Measurements from ENCODE around the gene EIF4E1B.

EIF4E1B gene

GRCh38 chr5:176618783-176619182, 11.7 kb upstream of the EIF4E1B start:
- DNase-seq (ENCODE audit: extremely low spot score): no peak
- ChIA-PET CTCF (no interaction called here), POLR2A (no interaction called here)
- no peak for TF ChIP-seq BHLHE40 (IDR thresholded peaks at IDR 0.05; ENCODE audit: borderline replicate concordance)
- no peak for TF ChIP-seq CTBP1 (IDR thresholded peaks at IDR 0.05; ENCODE audit: borderline replicate concordance)
- no peak for TF ChIP-seq SUZ12 (IDR thresholded peaks at IDR 0.05)
- no peak for TF ChIP-seq LEF1 (IDR thresholded peaks at IDR 0.05; ENCODE audit: borderline replicate concordance)
- TF ChIP-seq HDGF (IDR thresholded peaks at IDR 0.05; ENCODE audit: borderline replicate concordance): no peak
- no peak for TF ChIP-seq NFRKB (IDR thresholded peaks at IDR 0.05)
- no peak for TF ChIP-seq TARDBP (IDR thresholded peaks at IDR 0.05)
- no peak for TF ChIP-seq ARNT (IDR thresholded peaks at IDR 0.05)
- TF ChIP-seq SP1 (IDR thresholded peaks at IDR 0.05): no peak
- TF ChIP-seq ZNF384 (IDR thresholded peaks at IDR 0.05): no peak
- TF ChIP-seq FOXK2 (IDR thresholded peaks at IDR 0.05): no peak
- no peak for TF ChIP-seq FOXM1 (IDR thresholded peaks at IDR 0.05; ENCODE audit: borderline replicate concordance)
- no peak for TF ChIP-seq L3MBTL2 (conservative IDR thresholded peaks at IDR 0.05)
- TF ChIP-seq PKNOX1 (IDR thresholded peaks at IDR 0.05): no peak
- no peak for TF ChIP-seq FOXA1 (IDR thresholded peaks at IDR 0.05)
- no peak for TF ChIP-seq ELF4 (IDR thresholded peaks at IDR 0.05)

GRCh38 chr5:176619203-176619568, 11.3 kb upstream of the EIF4E1B start:
- ChIA-PET CTCF (no interaction called here), POLR2A (no interaction called here)
- no peak for DNase-seq (ENCODE audit: extremely low spot score)
- TF ChIP-seq L3MBTL2 (conservative IDR thresholded peaks at IDR 0.05) (no peak), HDGF (IDR thresholded peaks at IDR 0.05; ENCODE audit: borderline replicate concordance) (no peak), NFRKB (IDR thresholded peaks at IDR 0.05) (no peak), SP1 (IDR thresholded peaks at IDR 0.05) (no peak), FOXA1 (IDR thresholded peaks at IDR 0.05) (no peak), FOXK2 (IDR thresholded peaks at IDR 0.05) (no peak)

GRCh38 chr5:176619569-176620332, 10.7 kb upstream of the EIF4E1B start:
- DNase-seq (ENCODE audit: extremely low spot score): no peak
- CTCF ChIA-PET: no interaction called here
- POLR2A ChIA-PET: no interaction called here

GRCh38 chr5:176620333-176620981, 10.0 kb upstream of the EIF4E1B start:
- no peak for DNase-seq (ENCODE audit: extremely low spot score)
- ChIA-PET POLR2A (interaction anchor here (1.9 kb wide), 1 partner anchor 27 kb away, joined by 7 read pairs; the partner anchor contains the start of gene TSPAN17), CTCF (no interaction called here)
- no peak for TF ChIP-seq ARNT (IDR thresholded peaks at IDR 0.05)

More at GRCh38 chr5:176619569-176620332, 10.7 kb upstream of the EIF4E1B start:
- no peak for TF ChIP-seq ZNF384 (IDR thresholded peaks at IDR 0.05)
- no peak for TF ChIP-seq CTBP1 (IDR thresholded peaks at IDR 0.05; ENCODE audit: borderline replicate concordance)
- no peak for TF ChIP-seq ELF4 (IDR thresholded peaks at IDR 0.05)
- TF ChIP-seq ARNT (IDR thresholded peaks at IDR 0.05): no peak
- no peak for TF ChIP-seq HDGF (IDR thresholded peaks at IDR 0.05; ENCODE audit: borderline replicate concordance)
- TF ChIP-seq SP1 (IDR thresholded peaks at IDR 0.05): no peak
- no peak for TF ChIP-seq FOXA1 (IDR thresholded peaks at IDR 0.05)

GRCh38 chr5:176621661-176622079, 8.8 kb upstream of the EIF4E1B start:
- DNase-seq (ENCODE audit: extremely low spot score): no peak
- POLR2A ChIA-PET: interaction anchor here (1.5 to 1.9 kb wide), 2 partner anchors 9 to 26 kb away, joined by 7 to 8 read pairs; partner anchors contain the start of genes EIF4E1B, SNCB and TSPAN17

GRCh38 chr5:176624142-176624541, 6.3 kb upstream of the EIF4E1B start:
- POLR2A ChIA-PET: no interaction called here
- CTCF ChIA-PET: no interaction called here
- no peak for DNase-seq (ENCODE audit: extremely low spot score)
- TF ChIP-seq PKNOX1 (IDR thresholded peaks at IDR 0.05) (no peak), LEF1 (IDR thresholded peaks at IDR 0.05; ENCODE audit: borderline replicate concordance) (no peak), NFRKB (IDR thresholded peaks at IDR 0.05) (no peak), CTBP1 (IDR thresholded peaks at IDR 0.05; ENCODE audit: borderline replicate concordance) (no peak), HDGF (IDR thresholded peaks at IDR 0.05; ENCODE audit: borderline replicate concordance) (no peak), ARNT (IDR thresholded peaks at IDR 0.05) (no peak), SUZ12 (IDR thresholded peaks at IDR 0.05) (no peak), FOXM1 (IDR thresholded peaks at IDR 0.05; ENCODE audit: borderline replicate concordance) (no peak), FOXA1 (IDR thresholded peaks at IDR 0.05) (no peak)

More at GRCh38 chr5:176621661-176622079, 8.8 kb upstream of the EIF4E1B start:
- CTCF ChIA-PET: no interaction called here
- TF ChIP-seq SUZ12 (IDR thresholded peaks at IDR 0.05) (no peak), FOXM1 (IDR thresholded peaks at IDR 0.05; ENCODE audit: borderline replicate concordance) (no peak), ELF4 (IDR thresholded peaks at IDR 0.05) (no peak), FOXK2 (IDR thresholded peaks at IDR 0.05) (no peak), LEF1 (IDR thresholded peaks at IDR 0.05; ENCODE audit: borderline replicate concordance) (no peak), NFRKB (IDR thresholded peaks at IDR 0.05) (no peak), FOXA1 (IDR thresholded peaks at IDR 0.05) (no peak), BHLHE40 (IDR thresholded peaks at IDR 0.05; ENCODE audit: borderline replicate concordance) (no peak), L3MBTL2 (conservative IDR thresholded peaks at IDR 0.05) (no peak), CTBP1 (IDR thresholded peaks at IDR 0.05; ENCODE audit: borderline replicate concordance) (no peak), TARDBP (IDR thresholded peaks at IDR 0.05) (no peak), ARNT (IDR thresholded peaks at IDR 0.05) (no peak), PKNOX1 (IDR thresholded peaks at IDR 0.05) (no peak), ZNF384 (IDR thresholded peaks at IDR 0.05) (no peak), HDGF (IDR thresholded peaks at IDR 0.05; ENCODE audit: borderline replicate concordance) (no peak)

All from HEK293T (cell line).